Body of pancreas (tissue), 4 donors: ENCODE measurements around the gene WFDC12. TPM values are rescaled to one million over a fixed set of nuclear protein-coding genes. Genes with fewer than 3 reads are reported as not detected.

Source experiments
- ATAC-seq: fragments of 150-250 bp; one replicate; pipeline ENCODE4 v1.9.1; 2016
- DNase-seq, 4 donors: peaks; one replicate each; pipeline ENCODE4 v3.0.0-alpha.2; 2019
- H3K27ac ChIP-seq, 4 donors: fragments of 200-600 bp; sonication (generic); 1 replicate in 3 of 4; 2 replicates in 1 of 4; pipeline versions ENCODE4 v1.5.1 to v1.6.1; 2016 to 2019; ENCODE audit warnings: mild to moderate bottlenecking in 1 of 4, mixed read lengths in 1 of 4, moderate library complexity in 1 of 4
- H3K27me3 ChIP-seq, 2 donors: fragments of 200-600 bp; sonication (generic); one replicate each; pipeline ENCODE4 v1.6.0; 2016; ENCODE audit warnings: mild to moderate bottlenecking in 1 of 2
- H3K36me3 ChIP-seq, 2 donors: fragments of 200-600 bp; sonication (generic); replicated peaks in 1 of 2; 2 replicates each; pipeline ENCODE4 v1.5.1; 2016; ENCODE audit warnings: low read depth in 2 of 2; ENCODE audit not compliant: insufficient read depth in 1 of 2
- H3K4me1 ChIP-seq: fragments of 200-600 bp; sonication (generic); one replicate; pipeline ENCODE4 v1.6.0; 2016
- H3K4me3 ChIP-seq, 2 donors: fragments of 200-600 bp; sonication (generic); 1 replicate in 1 of 2; 2 replicates in 1 of 2; pipeline ENCODE4 v1.5.1; 2016 to 2019
- H3K9me3 ChIP-seq, 3 donors: fragments of 200-600 bp; sonication (generic); 1 replicate in 2 of 3; 2 replicates in 1 of 3; pipeline ENCODE4 v1.5.1; 2016
- POLR2A ChIP-seq, 3 donors: fragments of 450-650 bp; IDR thresholded peaks; one replicate each; pipeline ENCODE4 v1.6.1; 2016; ENCODE audit warnings: antibody characterized with exemption in 3 of 3, mild to moderate bottlenecking in 2 of 3
- WGBS, 2 donors: methylation state at CpG; one replicate each; pipeline ENCODE4 v1.1.5; 2017; 5-methylcytosine and 5-hydroxymethylcytosine counted together
- intact Hi-C: fragments of 100-400 bp; cut with DNase I; formaldehyde crosslinking; loops from one replicate; pipeline ENCODE4 v1.15.1; 2023
- total RNA-seq, 2 donors: library from RNA; depleted of rRNA; stranded (reverse); fragments of >200 nt; gene quantifications; one replicate each; pipeline ENCODE4 v1.1.0, GENCODE V29; 2016
- TF ChIP-seq, protein P1 (sequence below), 7 experiments: fragments of 450-650 bp in 4 of 7; fragments of 200-600 bp in 3 of 7; sonication (generic) in 3 of 7; IDR thresholded peaks; one replicate each; pipeline ENCODE4 v1.5.1; 2016 to 2019; ENCODE audit warnings: antibody characterized with exemption in 7 of 7

The WFDC12 gene
- total RNA-seq = not detected

GRCh38 chr20:45124365-45124764 is at the start of gene WFDC12:
Gene WFDC12 (minus strand): TSS chr20:45124465. CDS start chr20:45124447, 18 bp downstream.
- Histone ChIP-seq H3K27me3 (no peaks in the 10 kb centered on the region), H3K9me3 (no peaks in the 10 kb centered on the region), H3K27ac (no peak within 1 kb of the TSS), H3K36me3 (no peaks in the 10 kb centered on the region), H3K4me3 (no peak within 1 kb of the TSS), H3K4me1 (no peaks in the 10 kb centered on the region)
- DNase-seq = no peak
- intact Hi-C loops = no loop called here
- TF ChIP-seq, protein P1, sequence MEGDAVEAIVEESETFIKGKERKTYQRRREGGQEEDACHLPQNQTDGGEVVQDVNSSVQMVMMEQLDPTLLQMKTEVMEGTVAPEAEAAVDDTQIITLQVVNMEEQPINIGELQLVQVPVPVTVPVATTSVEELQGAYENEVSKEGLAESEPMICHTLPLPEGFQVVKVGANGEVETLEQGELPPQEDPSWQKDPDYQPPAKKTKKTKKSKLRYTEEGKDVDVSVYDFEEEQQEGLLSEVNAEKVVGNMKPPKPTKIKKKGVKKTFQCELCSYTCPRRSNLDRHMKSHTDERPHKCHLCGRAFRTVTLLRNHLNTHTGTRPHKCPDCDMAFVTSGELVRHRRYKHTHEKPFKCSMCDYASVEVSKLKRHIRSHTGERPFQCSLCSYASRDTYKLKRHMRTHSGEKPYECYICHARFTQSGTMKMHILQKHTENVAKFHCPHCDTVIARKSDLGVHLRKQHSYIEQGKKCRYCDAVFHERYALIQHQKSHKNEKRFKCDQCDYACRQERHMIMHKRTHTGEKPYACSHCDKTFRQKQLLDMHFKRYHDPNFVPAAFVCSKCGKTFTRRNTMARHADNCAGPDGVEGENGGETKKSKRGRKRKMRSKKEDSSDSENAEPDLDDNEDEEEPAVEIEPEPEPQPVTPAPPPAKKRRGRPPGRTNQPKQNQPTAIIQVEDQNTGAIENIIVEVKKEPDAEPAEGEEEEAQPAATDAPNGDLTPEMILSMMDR (IDR thresholded peaks at IDR 0.05) = no peak
- TF ChIP-seq POLR2A (IDR thresholded peaks at IDR 0.05) = no peak
- 74 to 75% methylated on average over 6 of the region's 6 CpGs for WGBS, 2 donors
- no peak for ATAC-seq

DNA sequence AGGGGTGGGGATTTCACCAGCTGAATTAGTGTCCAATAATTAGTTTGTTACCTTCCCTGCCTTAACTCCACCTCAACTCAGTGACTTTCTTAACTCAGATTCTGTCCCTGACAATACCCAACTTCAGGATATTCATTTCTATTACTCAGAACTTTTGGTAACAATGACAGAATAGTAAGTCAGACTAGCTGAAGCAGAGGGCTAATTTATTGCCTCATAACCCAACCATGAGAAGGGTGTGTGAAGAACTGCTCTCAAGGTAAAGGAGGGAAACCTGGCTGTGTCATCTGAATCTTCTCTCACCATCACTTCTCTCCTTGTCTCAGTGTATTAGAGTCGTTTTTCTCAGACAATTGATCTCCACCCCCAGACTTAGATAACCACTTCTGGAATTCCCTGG is 49.3 kb upstream of the WFDC12 start:
- intact Hi-C loops = no loop called here
- no peak for DNase-seq
- ATAC-seq = no peak

DNA sequence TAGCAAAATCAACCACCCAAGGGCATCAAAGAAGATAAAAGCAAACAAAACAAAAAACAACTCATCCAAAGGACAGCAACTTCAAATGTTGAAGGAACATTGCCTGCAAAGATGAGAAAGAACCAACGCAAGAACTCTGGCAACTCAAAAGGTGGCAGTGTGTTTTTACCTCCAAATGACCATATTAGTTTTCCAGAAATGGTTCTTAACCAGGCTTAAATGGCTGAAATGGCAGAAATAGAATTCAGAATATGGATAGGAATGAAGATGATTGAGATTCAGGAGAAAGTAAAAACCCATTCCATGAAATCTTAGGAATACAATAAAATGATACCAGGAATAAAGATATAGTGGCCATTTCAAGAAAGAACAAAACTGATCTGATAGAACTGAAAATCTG is 40.6 kb upstream of the WFDC12 start:
- H3K4me1 ChIP-seq = no peaks in the 10 kb centered on the region
- no peak overlapping the region for H3K4me3 ChIP-seq
- ATAC-seq (no peak), DNase-seq (no peak)
- no peaks in the 10 kb centered on the region for H3K36me3 ChIP-seq
- no peak overlapping the region for H3K27ac ChIP-seq
- WGBS, 2 donors = 80 to 81% methylated on average over 1 of the region's 1 CpG
- no peaks in the 10 kb centered on the region for H3K9me3 ChIP-seq
- TF ChIP-seq, protein P1 (IDR thresholded peaks at IDR 0.05) = no peak
- no peak for TF ChIP-seq POLR2A (IDR thresholded peaks at IDR 0.05)
- intact Hi-C loops = no loop called here
- no peaks in the 10 kb centered on the region for H3K27me3 ChIP-seq

More for the DNA sequence above, 49.3 kb upstream of the WFDC12 start:
- H3K27ac ChIP-seq = no peak overlapping the region
- 14 to 25% methylated on average over 1 of the region's 1 CpG for WGBS, 2 donors
- peaks cover 7% of the 10 kb centered on the region for H3K4me1 ChIP-seq
- TF ChIP-seq POLR2A (IDR thresholded peaks at IDR 0.05) = no peak
- TF ChIP-seq, protein P1 (IDR thresholded peaks at IDR 0.05) = no peak
- no peaks in the 10 kb centered on the region for H3K9me3 ChIP-seq
- H3K36me3 ChIP-seq = no peaks in the 10 kb centered on the region
- H3K27me3 ChIP-seq = no peaks in the 10 kb centered on the region
- no peak overlapping the region for H3K4me3 ChIP-seq

- Histone ChIP-seq H3K36me3 (no peaks in the 10 kb centered on the region), H3K9me3 (no peaks in the 10 kb centered on the region), H3K4me3 (no peak overlapping the region), H3K27me3 (no peaks in the 10 kb centered on the region), H3K4me1 (no peaks in the 10 kb centered on the region), H3K27ac (no peak overlapping the region)
- intact Hi-C loops = no loop called here
- DNase-seq (no peak), ATAC-seq (no peak)
- WGBS, 2 donors = 69 to 79% methylated on average over 1 of the region's 1 CpG
- TF ChIP-seq, protein P1 (IDR thresholded peaks at IDR 0.05) = no peak
- no peak for TF ChIP-seq POLR2A (IDR thresholded peaks at IDR 0.05)
These were observed 39.0 kb upstream of the WFDC12 start for GRCh38 chr20:45163083-45163803.

GRCh38 chr20:45157962-45158361 is 33.7 kb upstream of the WFDC12 start:
- WGBS, 2 donors = 14 to 29% methylated on average over 1 of the region's 1 CpG
- DNase-seq (peak in 1 of 4 donors; percentile 23), ATAC-seq (peak; percentile 53)
- Histone ChIP-seq H3K27ac (peak overlapping the region in 1 of 4 donors; percentile 25), H3K36me3 (no peaks in the 10 kb centered on the region), H3K9me3 (no peaks in the 10 kb centered on the region), H3K4me3 (no peak overlapping the region), H3K4me1 (no peaks in the 10 kb centered on the region), H3K27me3 (no peaks in the 10 kb centered on the region)
- intact Hi-C loops = no loop called here
- no peak for TF ChIP-seq POLR2A (IDR thresholded peaks at IDR 0.05)
- TF ChIP-seq, protein P1 (IDR thresholded peaks at IDR 0.05) = no peak
